ENCODE measurements around the gene SRC.

- TF ChIP-seq CTCF (IDR thresholded peaks at IDR 0.05; ENCODE audit: extremely low read depth in 1 of 2, insufficient read depth in 1 of 2, low read depth in 1 of 2, low read length in 2 of 2) (no peak), POLR2A (IDR thresholded peaks at IDR 0.05; ENCODE audit: low read depth, low read length) (no peak), EZH2 (IDR thresholded peaks at IDR 0.05; ENCODE audit: borderline replicate concordance, low read depth, low read length, severe bottlenecking) (no peak), POLR2AphosphoS5 (IDR thresholded peaks at IDR 0.05; ENCODE audit: insufficient read depth, low read depth, low read length) (no peak), MAX (IDR thresholded peaks at IDR 0.05; ENCODE audit: insufficient read depth, insufficient read length) (no peak)
These were observed 47.4 kb downstream of the SRC start for GRCh38 chr20:37393196-37393862.

Measured in endothelial cell of umbilical vein (primary cell).